AG08396 (cell line): ENCODE measurements around the gene NUDT8.

Experiments used
- DNase-seq: peaks from one replicate; pipeline ENCODE4 v3.0.0; 2012; ENCODE audit warnings: low spot score, mixed read lengths

NUDT8 gene

DNA sequence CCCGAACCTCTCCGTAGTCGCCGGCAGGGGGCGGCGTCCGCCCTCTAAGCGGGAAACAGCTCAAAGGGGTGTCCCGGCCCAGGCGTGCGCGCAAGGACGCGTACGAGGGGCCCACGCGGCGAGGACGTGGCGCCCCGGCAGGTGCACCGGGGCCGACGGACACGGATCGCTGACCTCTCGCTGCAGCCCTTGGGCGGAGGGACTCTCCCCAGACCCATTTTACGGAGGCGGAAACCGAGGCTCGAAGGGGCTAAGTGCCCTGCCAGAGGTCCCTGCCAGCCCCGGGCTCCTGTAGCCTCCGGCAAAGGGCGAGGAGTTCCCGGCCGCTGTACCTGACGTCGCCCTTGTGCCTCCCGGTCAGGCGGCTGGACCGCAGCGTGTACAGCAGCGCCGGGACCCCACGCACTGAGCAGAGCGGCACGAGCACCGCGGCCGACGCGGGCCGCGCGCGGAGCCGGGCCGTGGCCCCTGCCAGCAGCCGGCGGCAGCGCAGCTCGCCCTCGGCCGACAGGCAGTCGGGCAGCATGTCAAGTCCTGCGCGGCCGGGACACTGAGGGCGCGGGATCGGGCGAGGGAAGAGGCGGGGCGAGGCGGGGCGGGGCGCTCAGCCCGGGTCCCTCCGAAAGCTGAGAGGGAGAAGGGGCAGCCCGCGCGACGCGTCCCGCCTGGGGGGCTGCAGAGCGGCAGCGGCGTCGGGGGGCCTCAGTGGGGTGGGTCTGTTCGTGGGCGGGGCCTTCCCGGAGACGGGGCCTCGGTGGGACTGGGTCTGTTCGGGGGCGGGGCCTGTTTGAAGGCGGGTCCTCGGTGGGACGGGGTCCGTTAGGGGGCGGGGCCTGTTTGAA lies at the start of gene NUDT8:
Gene NUDT8, minus strand, starts transcription at position 552 of the 842 bp plus-strand sequence. Its CDS starts 26 bp downstream, at position 526.
- DNase-seq, result peak; percentile 91

DNA sequence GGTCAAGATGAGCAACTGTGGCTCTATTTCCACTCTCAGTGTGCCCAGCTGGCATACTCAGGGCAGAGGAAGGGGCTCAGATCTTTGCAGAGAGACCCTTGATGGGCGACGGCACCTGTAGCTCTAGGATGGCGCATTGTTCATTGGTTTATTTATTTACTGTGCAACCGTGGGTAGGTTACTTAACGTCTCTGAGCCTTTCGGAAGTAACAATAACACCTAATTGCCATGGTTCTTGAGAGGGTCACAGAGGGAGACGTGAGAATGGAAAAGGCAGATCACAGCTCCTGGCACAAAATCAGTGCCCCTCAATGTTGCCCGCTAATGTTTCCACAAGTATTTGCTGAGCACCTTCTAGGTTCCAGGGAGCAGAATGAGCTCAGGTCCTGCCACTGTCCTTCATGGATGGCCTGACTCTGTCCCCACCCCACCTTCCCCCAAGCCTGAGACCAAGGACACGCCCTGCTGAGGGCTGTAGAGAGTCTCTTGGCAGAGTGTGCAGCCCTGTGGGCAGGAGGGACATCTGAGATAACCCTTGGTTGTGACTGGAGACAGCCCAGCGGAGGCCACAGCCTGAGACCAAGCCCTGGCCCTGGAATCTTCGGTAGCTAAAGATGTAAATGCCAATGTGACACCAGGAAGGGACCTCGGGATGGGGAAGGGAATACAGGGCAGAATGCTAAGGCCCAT lies 45.5 kb upstream of the NUDT8 start:
- no peak for DNase-seq

DNA sequence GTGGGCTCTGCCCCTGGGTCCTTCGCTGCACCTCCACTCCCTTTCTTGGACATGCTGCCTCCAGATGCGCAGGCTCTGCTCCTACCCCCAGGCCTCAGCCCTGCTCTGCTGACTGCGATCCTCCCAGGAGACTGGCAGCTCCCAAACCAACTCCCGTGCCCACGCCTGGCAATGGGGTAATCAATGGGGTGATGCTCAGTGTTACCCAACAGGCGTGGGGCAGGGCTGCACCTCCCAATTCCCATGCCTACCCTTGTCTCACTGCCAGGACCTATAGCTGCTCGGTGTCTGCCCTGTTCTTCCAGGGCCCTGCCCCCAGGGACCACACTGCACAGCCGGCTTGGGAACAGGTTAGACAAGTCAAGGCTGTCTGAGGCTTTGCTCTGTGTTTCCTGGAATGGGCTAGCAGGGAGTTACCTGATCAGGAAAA lies 44.7 kb upstream of the NUDT8 start, which contains the start of gene ALDH3B2:
Gene ALDH3B2, minus strand, starts transcription at position 182 of the 430 bp plus-strand sequence. CDS start 7,688 bp downstream, outside the sequence.
- DNase-seq, result no peak

GRCh38 chr11:67673902-67674301 lies 44.2 kb upstream of the NUDT8 start:
- DNase-seq, result no peak

DNA sequence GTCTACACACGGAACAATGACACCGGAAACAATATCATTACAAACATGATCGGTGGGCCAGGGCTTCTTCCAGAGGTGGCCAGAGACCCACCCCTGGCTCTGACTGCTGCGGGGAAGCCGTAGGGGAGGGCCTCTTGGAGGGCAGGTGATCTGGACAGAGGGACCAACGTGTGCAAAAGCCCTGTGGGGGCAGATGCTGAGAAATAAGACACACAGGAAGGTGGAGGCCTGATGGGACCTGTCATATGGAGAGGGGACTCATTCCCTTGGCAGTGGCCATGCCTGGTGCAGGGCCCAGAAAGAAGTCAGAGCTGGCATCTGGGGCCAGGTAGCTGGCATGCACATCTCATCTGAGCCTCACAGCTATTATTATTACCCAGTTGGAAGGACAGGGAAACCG lies 43.6 kb upstream of the NUDT8 start:
- DNase-seq, result no peak

- DNase-seq, result no peak
Measured at GRCh38 chr11:67671211-67671520, 41.4 kb upstream of the NUDT8 start.

DNA sequence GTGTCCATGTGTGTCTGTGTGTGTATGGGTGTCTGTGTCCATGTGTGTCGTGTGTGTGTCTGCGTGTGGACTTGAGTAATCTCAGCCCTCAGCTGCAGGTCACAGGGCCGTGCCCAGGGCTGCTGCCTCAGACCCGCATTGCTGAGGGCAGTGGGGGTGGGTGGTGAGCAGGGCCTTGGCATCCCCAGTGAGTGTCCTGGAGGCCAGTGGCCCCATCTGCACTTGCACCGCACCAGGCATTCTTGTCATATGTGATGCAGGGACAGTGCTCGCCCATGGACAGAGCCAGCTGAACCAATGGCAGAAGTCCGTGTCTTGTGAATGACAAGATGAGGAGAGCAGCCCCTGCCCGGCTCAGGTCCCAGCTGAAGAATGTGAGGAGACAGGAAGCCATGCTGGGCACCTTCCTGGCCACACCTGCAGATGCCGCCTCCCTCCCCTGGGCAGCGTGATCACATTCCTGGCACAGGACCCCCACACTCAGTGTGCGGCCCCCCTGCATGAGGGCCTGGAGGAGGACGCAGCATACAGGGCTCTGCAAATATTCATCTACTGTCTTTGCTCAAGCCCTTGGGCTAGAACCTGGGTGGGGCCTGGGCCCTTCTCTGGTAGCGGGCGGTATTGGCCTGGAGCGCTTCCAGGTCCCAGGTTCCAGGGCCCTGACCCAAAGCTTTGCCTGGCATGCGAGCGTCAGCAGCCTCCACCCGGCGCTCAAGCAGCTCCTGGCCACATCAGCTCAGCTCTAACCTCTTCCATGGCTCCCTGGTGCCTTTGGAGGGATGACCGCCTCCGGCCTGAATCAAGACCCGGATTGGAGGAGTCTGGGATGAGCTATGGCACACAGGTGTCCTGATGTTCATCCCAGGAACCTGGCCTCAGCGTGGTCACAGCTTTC lies 40.8 kb upstream of the NUDT8 start:
- DNase-seq, result no peak

GRCh38 chr11:67668192-67668551 lies 38.4 kb upstream of the NUDT8 start:
- DNase-seq, result peak; percentile 3

GRCh38 chr11:67667490-67668191 lies 37.9 kb upstream of the NUDT8 start:
- no peak for DNase-seq

- DNase-seq, result peak; percentile 13
Measured at GRCh38 chr11:67666676-67667489, 37.1 kb upstream of the NUDT8 start.

- DNase-seq, result no peak
Measured at GRCh38 chr11:67666303-67666645, 36.5 kb upstream of the NUDT8 start.

GRCh38 chr11:67665541-67666302 lies 36.0 kb upstream of the NUDT8 start:
- peak; percentile 20 for DNase-seq

GRCh38 chr11:67664696-67665540 lies 35.2 kb upstream of the NUDT8 start:
- peak; percentile 5 for DNase-seq

DNA sequence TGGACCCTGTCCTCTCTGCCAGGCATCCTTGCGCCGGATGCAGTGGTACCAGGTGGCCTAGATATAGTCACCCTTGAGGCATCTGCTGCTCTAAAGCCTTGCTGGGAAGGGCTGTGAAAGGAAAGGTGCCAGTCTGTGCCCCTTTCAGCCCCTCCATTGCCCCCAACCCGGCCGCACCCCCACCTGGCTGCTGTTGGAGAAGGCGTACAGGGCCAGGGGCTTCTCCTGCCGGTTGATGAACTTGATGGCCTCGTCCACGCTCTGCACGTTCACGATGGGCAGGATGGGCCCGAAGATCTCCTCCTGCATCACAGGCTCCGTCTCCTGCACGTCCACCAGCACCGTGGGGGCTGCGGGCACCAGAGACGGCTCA lies 34.5 kb upstream of the NUDT8 start:
- no peak for DNase-seq

- peak; percentile 3 for DNase-seq
Measured at GRCh38 chr11:67663532-67664212, 33.9 kb upstream of the NUDT8 start.

DNA sequence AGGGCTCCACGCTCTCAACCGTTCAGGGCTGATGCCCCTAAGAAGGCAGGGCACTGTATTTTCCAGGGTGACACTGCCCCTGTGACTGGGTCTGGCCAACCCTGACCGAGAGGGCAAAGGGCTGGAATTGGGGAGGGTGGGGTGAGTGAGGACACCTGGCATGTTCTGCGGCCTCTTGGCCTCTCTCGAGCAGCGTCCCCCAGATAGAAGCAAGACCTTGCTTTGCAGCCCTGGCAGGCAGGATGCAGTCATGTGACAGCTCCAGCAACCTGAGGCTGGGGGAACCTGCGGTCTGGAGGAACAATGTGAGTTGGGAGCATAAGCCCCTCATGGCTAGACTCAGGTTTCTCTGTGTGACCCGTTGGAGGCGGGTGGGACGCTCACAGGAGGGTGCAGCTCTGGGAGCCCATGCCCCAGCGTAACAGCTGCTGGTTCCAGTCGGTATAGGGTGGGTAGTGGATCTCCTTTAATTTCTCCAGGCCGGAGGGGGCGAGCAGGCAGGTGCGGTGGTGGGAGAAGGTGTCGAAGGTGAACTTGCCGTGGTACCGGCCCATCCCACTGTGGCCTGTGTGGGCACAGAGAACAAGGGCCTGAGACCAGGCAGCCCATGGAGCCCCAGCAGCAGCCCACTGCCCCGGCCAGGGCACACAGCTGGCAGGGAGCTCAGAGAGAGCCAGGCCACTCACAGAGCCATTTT lies 33.2 kb upstream of the NUDT8 start:
- no peak for DNase-seq

DNA sequence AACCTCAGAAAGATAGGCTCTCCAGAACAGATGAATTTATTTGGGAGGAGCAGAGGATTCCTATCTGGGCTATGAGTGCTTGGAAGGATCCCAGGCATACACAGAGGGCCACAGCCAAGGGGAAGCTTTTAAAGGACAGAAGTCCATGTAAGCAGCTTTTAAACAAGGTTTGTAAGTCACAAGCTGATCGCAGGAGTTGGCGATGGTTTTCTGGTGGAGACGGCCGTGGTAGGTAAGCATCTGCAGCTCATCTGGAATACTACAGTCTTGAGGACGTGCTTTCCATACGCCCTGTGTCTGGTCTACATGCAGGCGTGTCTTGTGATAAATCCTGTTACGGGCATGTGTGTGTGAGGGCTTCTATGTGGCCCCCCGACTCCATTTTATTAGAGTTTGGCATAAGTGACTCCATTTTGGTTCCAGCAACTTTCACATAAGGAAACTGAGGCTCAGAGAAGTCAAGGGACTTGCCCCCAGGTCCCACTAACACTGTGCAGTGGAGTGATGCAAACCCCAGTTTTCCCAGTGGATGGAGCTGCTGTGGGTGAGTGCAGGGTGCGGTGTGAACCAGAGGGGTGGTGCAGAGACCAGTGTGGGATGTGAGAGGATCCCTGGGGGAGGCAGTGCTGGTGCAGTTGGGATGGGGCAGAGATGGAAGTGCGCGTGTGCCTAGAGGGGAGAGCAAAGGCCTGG lies 32.6 kb upstream of the NUDT8 start:
- no peak for DNase-seq
